IPS-18a (cell line): ENCODE measurements around the gene FIGN.

Source experiments
- H3K27ac ChIP-seq: one replicate; pipeline ENCODE4 v1.5.1; 2013; ENCODE audit warnings: low read length
- H3K27me3 ChIP-seq: one replicate; pipeline ENCODE4 v1.6.1; 2013; ENCODE audit warnings: mild to moderate bottlenecking, low read length; ENCODE audit not compliant: control insufficient read depth, insufficient read depth
- H3K36me3 ChIP-seq: one replicate; pipeline ENCODE4 v1.6.1; 2013; ENCODE audit warnings: low read depth, low read length; ENCODE audit not compliant: control insufficient read depth
- H3K4me1 ChIP-seq: one replicate; pipeline ENCODE4 v1.6.1; 2013; ENCODE audit warnings: low read depth, low read length; ENCODE audit not compliant: control insufficient read depth
- H3K4me3 ChIP-seq: one replicate; pipeline ENCODE4 v1.5.1; 2013; ENCODE audit warnings: low read length
- H3K9ac ChIP-seq: one replicate; pipeline ENCODE4 v1.6.1; 2013; ENCODE audit warnings: mild to moderate bottlenecking, low read length, moderate library complexity
- H3K9me3 ChIP-seq: one replicate; pipeline ENCODE4 v1.6.1; 2013; ENCODE audit warnings: low read depth, low read length; ENCODE audit not compliant: control insufficient read depth

FIGN gene

DNA sequence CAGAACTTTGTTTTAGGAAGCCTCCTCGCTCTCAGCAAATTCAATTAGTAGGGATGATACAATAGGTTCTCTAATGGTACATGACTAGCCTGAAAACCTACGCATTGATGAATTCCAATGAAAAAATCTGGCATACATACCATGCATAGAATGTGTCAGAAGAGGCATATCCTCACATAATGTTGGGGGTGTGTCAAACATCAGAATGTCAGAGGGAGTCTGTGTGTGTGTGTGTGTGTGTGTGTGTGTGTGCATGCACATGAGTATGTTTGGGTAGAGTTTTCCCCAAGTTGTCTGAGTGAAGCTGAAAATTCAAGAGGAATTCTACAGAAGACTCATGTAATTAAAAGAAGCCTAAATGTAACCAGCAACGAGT, 78.5 kb downstream of the FIGN start:
- no peaks in the 10 kb centered on the region for H3K36me3 ChIP-seq
- H3K27me3 ChIP-seq, result no peaks in the 10 kb centered on the region
- H3K4me3 ChIP-seq, result no peak overlapping the region
- no peaks in the 10 kb centered on the region for H3K9me3 ChIP-seq
- H3K9ac ChIP-seq, result no peak overlapping the region
- H3K4me1 ChIP-seq, result peaks cover 22% of the 10 kb centered on the region
- H3K27ac ChIP-seq, result no peak overlapping the region

DNA sequence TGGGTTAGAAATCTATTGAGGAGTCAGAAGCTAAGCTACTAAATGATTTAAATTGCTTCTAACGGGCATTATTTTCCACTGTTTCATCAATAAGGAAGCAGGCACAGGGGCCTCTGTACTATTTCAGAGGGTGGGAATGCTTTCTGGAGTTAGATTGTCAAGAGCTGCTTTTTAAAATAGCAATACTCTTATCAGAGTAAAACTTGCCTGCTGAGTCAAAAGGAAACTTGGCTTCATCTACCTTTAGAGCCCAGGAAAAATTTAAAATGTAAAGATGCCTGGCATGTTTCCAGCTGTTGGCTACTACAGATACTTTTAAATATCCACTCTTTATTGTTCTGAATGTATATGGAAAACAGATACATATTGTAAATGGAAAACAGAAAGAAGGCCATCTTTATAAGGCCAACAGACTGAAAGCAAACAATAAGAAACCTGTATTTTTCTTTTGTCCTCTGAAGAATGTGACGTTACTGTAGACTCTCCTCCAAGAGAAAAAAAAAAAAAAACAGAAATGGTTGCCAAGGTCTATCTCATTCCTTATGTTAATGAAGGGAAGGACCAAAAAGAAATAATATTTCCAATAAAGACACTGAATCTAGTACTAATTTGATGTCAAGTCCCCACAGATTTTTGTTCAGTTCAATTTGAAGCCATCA, 79.1 kb downstream of the FIGN start:
- no peak overlapping the region for H3K4me3 ChIP-seq
- no peaks in the 10 kb centered on the region for H3K36me3 ChIP-seq
- H3K27me3 ChIP-seq, result no peaks in the 10 kb centered on the region
- no peak overlapping the region for H3K27ac ChIP-seq
- no peaks in the 10 kb centered on the region for H3K9me3 ChIP-seq
- H3K4me1 ChIP-seq, result peaks cover 22% of the 10 kb centered on the region
- no peak overlapping the region for H3K9ac ChIP-seq

DNA sequence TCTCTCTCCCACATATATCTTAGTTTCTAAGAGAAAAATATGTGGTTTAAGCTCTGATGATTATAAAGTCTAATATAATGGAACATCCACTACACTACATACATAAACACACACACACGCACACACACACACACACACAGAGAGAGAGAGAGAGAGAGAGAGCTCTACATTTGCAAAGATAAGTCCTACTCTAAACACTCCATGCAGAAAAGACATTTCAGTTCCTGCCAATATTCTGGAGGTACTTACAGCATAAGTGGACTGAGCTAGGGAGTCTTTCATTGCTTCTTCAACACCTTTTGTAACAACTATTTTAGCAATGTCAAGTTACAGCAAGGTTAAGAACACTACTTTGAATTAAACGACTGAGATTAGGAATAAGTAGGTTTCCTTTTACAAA, 80.1 kb downstream of the FIGN start:
- Histone ChIP-seq H3K27ac (no peak overlapping the region), H3K4me3 (no peak overlapping the region), H3K9ac (no peak overlapping the region), H3K9me3 (no peaks in the 10 kb centered on the region), H3K36me3 (no peaks in the 10 kb centered on the region), H3K27me3 (no peaks in the 10 kb centered on the region), H3K4me1 (peaks cover 22% of the 10 kb centered on the region)

DNA sequence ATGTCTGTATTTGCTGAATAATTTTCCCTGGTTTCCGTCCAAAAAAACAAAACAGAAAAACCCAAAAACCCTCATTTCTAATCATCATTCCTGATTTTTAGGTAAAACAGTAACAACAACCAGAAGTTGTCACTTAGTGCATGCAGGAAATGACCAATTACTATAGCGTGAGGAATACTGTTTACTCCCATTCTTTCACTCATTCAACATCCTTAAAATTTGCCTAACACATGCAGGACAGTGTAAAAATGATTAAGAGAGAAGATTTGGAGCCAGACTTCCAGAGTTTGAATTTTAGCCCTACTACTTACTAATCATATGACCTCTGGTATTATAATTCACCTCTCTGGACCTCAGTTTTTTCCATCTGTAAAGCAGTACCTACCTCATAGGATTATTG, 83.1 kb downstream of the FIGN start:
- Histone ChIP-seq H3K4me3 (no peak overlapping the region), H3K27ac (no peak overlapping the region), H3K9ac (no peak overlapping the region), H3K27me3 (no peaks in the 10 kb centered on the region), H3K9me3 (no peaks in the 10 kb centered on the region), H3K4me1 (peaks cover 15% of the 10 kb centered on the region), H3K36me3 (no peaks in the 10 kb centered on the region)

DNA sequence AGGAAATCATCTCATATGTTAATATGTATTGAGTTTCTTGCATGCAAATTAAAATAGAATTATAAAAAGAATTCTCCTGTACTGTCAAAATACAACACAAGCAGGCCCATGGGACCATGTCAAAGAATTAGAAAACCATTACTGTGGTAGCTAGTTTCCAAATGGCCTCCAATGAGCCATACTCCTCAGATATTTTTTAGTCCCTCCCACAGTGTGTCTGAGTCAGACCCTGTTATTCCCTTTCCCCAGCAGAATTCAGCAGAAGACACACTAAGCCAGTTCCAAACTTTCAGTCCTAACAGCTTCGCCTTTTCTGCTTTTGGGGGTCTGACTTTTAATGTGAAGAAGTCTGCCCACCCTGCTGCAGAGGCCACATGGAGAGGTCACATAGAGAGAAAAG, 86.7 kb downstream of the FIGN start:
- Histone ChIP-seq H3K27me3 (no peaks in the 10 kb centered on the region), H3K9me3 (no peaks in the 10 kb centered on the region), H3K9ac (no peak overlapping the region)

DNA sequence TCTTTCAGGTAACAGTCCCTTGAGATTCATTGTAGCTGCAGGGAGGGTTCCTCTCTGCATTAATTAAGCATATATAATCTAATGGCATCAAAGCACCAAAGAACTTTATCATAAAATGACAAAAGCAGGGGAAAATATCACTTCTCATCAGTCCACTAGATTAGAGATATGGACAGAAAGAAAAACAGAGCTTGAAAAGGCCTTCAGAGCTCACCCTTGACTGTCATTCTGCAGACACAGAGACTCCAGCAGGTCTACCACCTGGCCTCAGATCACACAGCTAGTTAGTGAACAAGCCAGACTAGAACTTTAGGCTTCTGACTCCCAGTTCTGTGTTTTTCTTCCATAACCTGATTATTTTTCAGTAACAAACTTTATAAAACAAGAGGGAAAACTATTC, 88.5 kb downstream of the FIGN start:
- Histone ChIP-seq H3K36me3 (no peaks in the 10 kb centered on the region), H3K9ac (no peak overlapping the region), H3K27me3 (no peaks in the 10 kb centered on the region), H3K9me3 (no peaks in the 10 kb centered on the region), H3K4me1 (peaks cover 12% of the 10 kb centered on the region), H3K27ac (no peak overlapping the region), H3K4me3 (no peak overlapping the region)

More for the DNA sequence above, 86.7 kb downstream of the FIGN start:
- H3K36me3 ChIP-seq, result no peaks in the 10 kb centered on the region
- H3K27ac ChIP-seq, result no peak overlapping the region
- peaks cover 16% of the 10 kb centered on the region for H3K4me1 ChIP-seq
- no peak overlapping the region for H3K4me3 ChIP-seq

DNA sequence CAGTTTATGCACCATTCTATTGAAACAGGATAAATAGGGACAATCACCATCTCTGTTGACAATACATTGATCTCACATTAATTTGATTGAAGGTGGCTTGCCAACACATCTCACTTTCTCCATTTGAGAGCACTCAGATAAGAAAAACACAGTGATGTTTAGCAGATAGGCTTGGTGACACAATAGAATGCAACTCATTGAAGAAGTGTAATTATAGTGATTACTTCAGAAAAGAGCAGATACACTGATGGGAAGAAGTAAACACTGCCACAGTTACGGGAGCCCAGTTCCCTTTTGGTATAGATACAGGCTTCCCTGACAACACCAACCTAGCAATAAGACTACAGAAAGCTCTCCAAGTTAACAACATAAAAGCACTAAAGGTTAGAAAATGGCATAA, 89.1 kb downstream of the FIGN start:
- Histone ChIP-seq H3K9me3 (no peaks in the 10 kb centered on the region), H3K4me1 (peaks cover 14% of the 10 kb centered on the region), H3K27me3 (no peaks in the 10 kb centered on the region), H3K27ac (no peak overlapping the region), H3K4me3 (no peak overlapping the region), H3K36me3 (no peaks in the 10 kb centered on the region), H3K9ac (no peak overlapping the region)

DNA sequence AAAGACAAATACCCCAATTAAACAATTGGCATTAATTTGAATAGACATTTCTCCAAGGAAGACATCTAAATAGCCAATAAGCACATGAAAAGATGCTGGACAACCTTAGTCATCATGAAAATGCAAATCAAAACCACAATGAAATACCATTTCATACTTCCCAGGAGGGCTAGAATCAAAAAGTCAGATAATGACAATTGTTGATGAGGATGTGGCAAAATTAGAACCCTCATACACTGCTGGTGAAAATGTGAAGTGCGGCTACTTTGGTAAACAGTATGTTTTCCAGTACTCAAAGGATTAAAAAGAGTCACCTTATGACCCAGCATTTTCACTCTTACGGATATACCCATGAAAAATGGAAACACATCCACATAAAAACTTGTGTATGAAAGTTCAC, 91.6 kb downstream of the FIGN start:
- H3K4me1 ChIP-seq, result peaks cover 22% of the 10 kb centered on the region
- no peak overlapping the region for H3K9ac ChIP-seq
- H3K4me3 ChIP-seq, result no peak overlapping the region

DNA sequence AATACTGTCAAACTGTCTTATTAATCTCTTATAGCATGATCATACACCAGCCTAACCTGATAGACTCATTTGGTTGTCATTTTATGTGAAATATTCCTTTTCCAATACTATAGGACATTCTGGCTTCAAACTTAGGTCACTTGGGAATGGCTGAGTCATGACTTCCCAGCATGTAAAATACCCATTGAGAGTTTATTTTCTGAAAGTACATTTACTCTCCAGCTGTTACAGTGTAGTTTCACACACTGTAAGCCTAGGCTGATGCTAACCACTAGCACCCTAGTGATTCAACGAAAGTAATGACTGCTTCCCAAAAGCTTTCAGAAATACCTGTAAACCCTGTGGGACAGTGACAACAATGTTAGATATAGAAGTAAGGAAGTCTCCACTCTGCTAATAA, 93.8 kb downstream of the FIGN start:
- Histone ChIP-seq H3K27ac (no peak overlapping the region), H3K27me3 (no peaks in the 10 kb centered on the region), H3K9me3 (no peaks in the 10 kb centered on the region), H3K9ac (no peak overlapping the region), H3K36me3 (no peaks in the 10 kb centered on the region), H3K4me3 (no peak overlapping the region), H3K4me1 (peaks cover 26% of the 10 kb centered on the region)

More for the DNA sequence above, 91.6 kb downstream of the FIGN start:
- H3K27me3 ChIP-seq, result no peaks in the 10 kb centered on the region
- H3K9me3 ChIP-seq, result no peaks in the 10 kb centered on the region
- no peak overlapping the region for H3K27ac ChIP-seq
- no peaks in the 10 kb centered on the region for H3K36me3 ChIP-seq

DNA sequence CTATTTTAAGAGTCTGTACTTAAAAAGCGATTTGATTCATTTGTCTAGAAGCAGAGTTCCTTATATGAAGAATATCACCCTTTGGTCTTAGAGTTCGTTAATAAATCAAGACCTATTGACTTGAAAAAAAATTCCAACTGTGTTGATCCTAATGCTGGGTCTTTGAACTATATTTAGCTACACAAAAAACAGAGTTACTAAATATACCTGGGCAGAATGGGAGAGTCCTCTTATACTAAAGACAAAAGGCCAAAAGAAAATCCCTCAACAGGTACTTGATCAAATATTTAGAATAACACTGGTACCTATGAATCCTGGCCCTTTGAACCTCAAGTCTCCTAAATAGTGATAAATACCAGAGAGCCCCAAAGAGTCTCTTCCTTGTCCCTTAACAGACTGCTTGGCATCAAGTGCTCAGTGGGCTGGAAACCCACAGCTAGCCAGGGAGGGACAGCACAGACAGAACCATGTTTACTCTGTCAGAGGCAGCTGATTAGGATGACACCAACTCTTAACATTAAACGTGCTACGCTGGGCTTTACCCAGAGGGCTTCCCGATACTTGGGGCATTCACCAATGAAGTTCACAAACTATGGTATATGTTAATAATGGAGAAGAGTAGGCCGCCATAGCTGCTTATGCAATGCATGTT, 95.1 kb downstream of the FIGN start:
- Histone ChIP-seq H3K9me3 (no peaks in the 10 kb centered on the region), H3K9ac (no peak overlapping the region), H3K27me3 (no peaks in the 10 kb centered on the region), H3K27ac (no peak overlapping the region), H3K4me3 (no peak overlapping the region), H3K4me1 (peaks cover 24% of the 10 kb centered on the region), H3K36me3 (no peaks in the 10 kb centered on the region)

DNA sequence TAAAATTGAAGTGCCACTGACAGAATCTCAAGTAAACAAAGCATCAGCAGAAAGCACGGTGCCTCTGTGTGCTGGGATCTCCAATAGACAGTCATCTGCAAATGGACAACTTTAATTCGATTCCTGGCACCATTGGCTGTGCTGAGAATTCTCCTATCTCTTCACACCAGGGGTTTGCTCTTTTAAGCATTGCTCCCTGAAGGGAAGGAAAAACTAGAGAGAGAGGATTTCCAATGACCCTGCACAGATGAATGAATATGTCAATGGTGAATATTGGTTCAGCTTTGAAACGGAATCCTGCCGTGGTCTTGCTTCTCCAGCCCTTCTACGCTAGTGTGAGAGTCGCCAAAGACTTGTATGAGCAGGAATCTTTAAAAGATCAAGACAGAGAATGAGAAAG, 97.9 kb downstream of the FIGN start:
- Histone ChIP-seq H3K36me3 (no peaks in the 10 kb centered on the region), H3K4me1 (peaks cover 17% of the 10 kb centered on the region), H3K27ac (no peak overlapping the region), H3K27me3 (no peaks in the 10 kb centered on the region), H3K9me3 (no peaks in the 10 kb centered on the region), H3K4me3 (no peak overlapping the region), H3K9ac (no peak overlapping the region)

DNA sequence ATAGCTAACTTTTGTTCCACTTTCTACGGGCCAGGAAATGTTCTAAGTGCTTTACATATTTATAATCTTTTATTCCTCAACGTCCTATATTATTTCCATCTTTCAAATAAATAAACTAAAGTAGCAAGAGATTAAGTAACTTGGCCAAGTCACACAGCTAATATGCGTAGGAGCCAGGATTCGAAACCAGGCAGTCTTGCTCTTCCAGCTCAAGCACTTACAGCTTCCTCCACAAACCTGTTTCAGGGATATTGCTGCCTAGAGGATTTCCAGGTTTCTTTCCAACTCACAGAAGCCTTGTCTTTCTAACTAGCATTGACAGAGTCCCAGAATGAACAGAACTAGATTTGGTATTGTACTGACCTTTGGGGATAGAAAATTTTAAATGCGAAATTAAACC, 102.5 kb downstream of the FIGN start:
- Histone ChIP-seq H3K27me3 (no peaks in the 10 kb centered on the region), H3K9me3 (no peaks in the 10 kb centered on the region), H3K36me3 (no peaks in the 10 kb centered on the region), H3K4me3 (no peak overlapping the region), H3K9ac (no peak overlapping the region), H3K27ac (no peak overlapping the region), H3K4me1 (peaks cover 5% of the 10 kb centered on the region)
